Measurements from ENCODE around the gene ATP11C.

DNA sequence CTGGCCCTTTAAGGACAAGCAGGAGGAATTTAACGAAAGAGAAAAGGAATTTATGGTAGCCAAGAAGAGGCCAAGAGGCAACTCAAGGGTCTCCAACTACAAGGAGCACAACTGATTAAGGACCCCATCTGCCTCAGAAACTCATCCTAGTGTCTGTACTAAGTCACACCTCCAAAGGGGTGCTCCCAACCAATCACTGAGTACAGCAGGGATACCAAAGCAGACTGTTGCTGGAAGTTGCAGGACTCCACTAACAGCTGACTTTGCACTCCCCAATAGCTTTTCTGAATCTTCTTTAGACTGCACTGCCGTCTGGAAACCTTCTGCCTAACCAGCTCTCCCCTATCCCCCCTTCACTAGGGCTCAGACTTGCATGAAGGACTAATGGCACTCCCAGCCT is 50.6 kb downstream of the ATP11C start:
- TF ChIP-seq, protein P1, sequence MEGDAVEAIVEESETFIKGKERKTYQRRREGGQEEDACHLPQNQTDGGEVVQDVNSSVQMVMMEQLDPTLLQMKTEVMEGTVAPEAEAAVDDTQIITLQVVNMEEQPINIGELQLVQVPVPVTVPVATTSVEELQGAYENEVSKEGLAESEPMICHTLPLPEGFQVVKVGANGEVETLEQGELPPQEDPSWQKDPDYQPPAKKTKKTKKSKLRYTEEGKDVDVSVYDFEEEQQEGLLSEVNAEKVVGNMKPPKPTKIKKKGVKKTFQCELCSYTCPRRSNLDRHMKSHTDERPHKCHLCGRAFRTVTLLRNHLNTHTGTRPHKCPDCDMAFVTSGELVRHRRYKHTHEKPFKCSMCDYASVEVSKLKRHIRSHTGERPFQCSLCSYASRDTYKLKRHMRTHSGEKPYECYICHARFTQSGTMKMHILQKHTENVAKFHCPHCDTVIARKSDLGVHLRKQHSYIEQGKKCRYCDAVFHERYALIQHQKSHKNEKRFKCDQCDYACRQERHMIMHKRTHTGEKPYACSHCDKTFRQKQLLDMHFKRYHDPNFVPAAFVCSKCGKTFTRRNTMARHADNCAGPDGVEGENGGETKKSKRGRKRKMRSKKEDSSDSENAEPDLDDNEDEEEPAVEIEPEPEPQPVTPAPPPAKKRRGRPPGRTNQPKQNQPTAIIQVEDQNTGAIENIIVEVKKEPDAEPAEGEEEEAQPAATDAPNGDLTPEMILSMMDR (IDR thresholded peaks at IDR 0.05; ENCODE audit: borderline replicate concordance, extremely low read depth, low read length, poor library complexity, severe bottlenecking): no peak
- no peak for TF ChIP-seq EZH2 (IDR thresholded peaks at IDR 0.05; ENCODE audit: borderline replicate concordance, low read depth, low read length, severe bottlenecking)

All from DND-41 (cell line).